Thymus (tissue), 11 donors: ENCODE results near the gene ELAC2. TPM values are rescaled to one million over a fixed set of nuclear protein-coding genes. Genes with fewer than 3 reads are reported as not detected.

Source experiments
- DNase-seq, 9 donors: peaks; one replicate each; pipeline ENCODE4 v3.0.0-alpha.2; 2013; ENCODE audit warnings: low spot score in 9 of 9, low read depth in 6 of 9, missing footprints in 1 of 9
- H3K27ac ChIP-seq, 2 donors: one replicate each; pipeline ENCODE4 v1.5.1; 2013; ENCODE audit warnings: control low read depth in 1 of 2, low read depth in 1 of 2, low read length in 1 of 2, mild to moderate bottlenecking in 1 of 2, moderate library complexity in 1 of 2
- H3K27me3 ChIP-seq, 2 donors: one replicate each; pipeline ENCODE4 v1.5.1; 2013; ENCODE audit warnings: low read length in 1 of 2; ENCODE audit not compliant: control insufficient read depth in 2 of 2, insufficient read depth in 1 of 2
- H3K36me3 ChIP-seq, 2 donors: one replicate each; pipeline ENCODE4 v1.5.1; 2013; ENCODE audit warnings: low read length in 1 of 2, mild to moderate bottlenecking in 1 of 2, moderate library complexity in 1 of 2; ENCODE audit not compliant: control insufficient read depth in 2 of 2, insufficient read depth in 2 of 2
- H3K4me1 ChIP-seq, 2 donors: one replicate each; pipeline ENCODE4 v1.5.1; 2013; ENCODE audit warnings: low read length in 2 of 2; ENCODE audit not compliant: control insufficient read depth in 2 of 2, insufficient read depth in 2 of 2
- H3K4me3 ChIP-seq, 2 donors: one replicate each; pipeline ENCODE4 v1.5.1; 2013; ENCODE audit warnings: low read length in 2 of 2, control low read depth in 1 of 2, mild to moderate bottlenecking in 1 of 2
- H3K9me3 ChIP-seq, 2 donors: one replicate each; pipeline ENCODE4 v1.5.1; 2013; ENCODE audit warnings: low read length in 1 of 2, mild to moderate bottlenecking in 1 of 2; ENCODE audit not compliant: control insufficient read depth in 2 of 2, insufficient read depth in 1 of 2
- WGBS: extraction: QIAGEN DNeasy Blood & Tissue Kit; methylation state at CpG from one replicate; pipeline ENCODE4 v1.1.7; 2013; 5-methylcytosine and 5-hydroxymethylcytosine counted together
- polyA plus RNA-seq: library from polyadenylated mRNA; stranded (reverse); fragments of 200-250 nt; gene quantifications from one replicate; pipeline ENCODE4 v1.2.3, GENCODE V29; 2013
- total RNA-seq: library from RNA; stranded (reverse); fragments of 120-200 nt; gene quantifications from one replicate; pipeline ENCODE4 v1.2.4, GENCODE V29; 2013
- donor health status: healthy.

The ELAC2 gene
- total and polyA plus RNA-seq, 2 donors: 28.3 to 40.8 TPM

DNA sequence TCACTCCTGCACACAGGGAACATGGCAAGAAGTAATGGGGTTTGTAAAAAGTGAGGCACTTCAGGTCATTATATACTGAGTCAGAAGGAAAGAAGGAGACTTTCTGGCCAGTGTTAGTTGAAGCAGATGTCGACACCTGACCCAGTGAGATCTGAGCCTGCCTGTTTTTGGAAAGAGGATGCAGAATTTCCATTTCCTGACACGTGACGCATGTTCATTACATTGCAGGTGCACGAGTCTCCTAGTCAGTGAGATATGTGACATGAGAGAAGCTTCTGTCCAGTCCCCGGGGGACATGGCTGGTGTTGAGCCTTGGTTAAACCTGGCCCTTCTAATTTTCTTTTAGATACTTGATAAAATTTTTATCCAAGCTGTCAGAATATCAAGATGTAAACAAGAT lies 62.3 kb downstream of the ELAC2 start:
- no peaks in the 10 kb centered on the region for H3K4me1 ChIP-seq
- DNase-seq: no peak
- no peaks in the 10 kb centered on the region for H3K27me3 ChIP-seq
- H3K36me3 ChIP-seq: no peaks in the 10 kb centered on the region
- H3K9me3 ChIP-seq: no peaks in the 10 kb centered on the region
- H3K27ac ChIP-seq: no peak overlapping the region
- no peak overlapping the region for H3K4me3 ChIP-seq
- WGBS: 93% methylated on average over 5 of the region's 5 CpGs

DNA sequence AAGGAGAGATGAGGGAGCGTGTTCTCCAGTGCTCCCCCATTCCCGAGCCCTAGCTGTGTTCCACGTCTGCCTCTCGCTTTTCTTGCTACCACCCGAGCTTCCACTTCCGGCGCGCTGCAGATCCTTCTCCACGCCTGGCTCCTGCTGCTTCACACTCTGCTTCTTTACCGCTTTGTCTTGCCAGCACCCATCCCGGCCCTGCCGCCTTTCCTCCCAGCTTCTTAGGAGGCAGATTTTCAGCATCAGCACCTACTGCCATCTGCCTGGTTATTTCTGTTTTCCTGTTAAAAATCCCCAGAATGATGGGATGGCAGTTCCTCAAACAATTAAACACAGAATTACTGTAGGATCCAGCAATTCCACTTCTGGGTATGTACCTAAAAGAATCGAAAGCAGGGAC lies 64.7 kb downstream of the ELAC2 start:
- H3K4me1 ChIP-seq: no peaks in the 10 kb centered on the region
- no peaks in the 10 kb centered on the region for H3K9me3 ChIP-seq
- WGBS: 97% methylated on average over 13 of the region's 13 CpGs
- DNase-seq: no peak
- H3K27ac ChIP-seq: no peak overlapping the region
- H3K27me3 ChIP-seq: no peaks in the 10 kb centered on the region
- H3K36me3 ChIP-seq: no peaks in the 10 kb centered on the region
- H3K4me3 ChIP-seq: no peak overlapping the region

GRCh38 chr17:12952012-12952411 lies 65.8 kb downstream of the ELAC2 start:
- Histone ChIP-seq H3K4me1 (no peaks in the 10 kb centered on the region), H3K9me3 (no peaks in the 10 kb centered on the region), H3K27me3 (no peaks in the 10 kb centered on the region), H3K36me3 (no peaks in the 10 kb centered on the region), H3K4me3 (no peak overlapping the region), H3K27ac (no peak overlapping the region)
- WGBS: 96% methylated on average over 4 of the region's 4 CpGs
- DNase-seq: no peak

DNA sequence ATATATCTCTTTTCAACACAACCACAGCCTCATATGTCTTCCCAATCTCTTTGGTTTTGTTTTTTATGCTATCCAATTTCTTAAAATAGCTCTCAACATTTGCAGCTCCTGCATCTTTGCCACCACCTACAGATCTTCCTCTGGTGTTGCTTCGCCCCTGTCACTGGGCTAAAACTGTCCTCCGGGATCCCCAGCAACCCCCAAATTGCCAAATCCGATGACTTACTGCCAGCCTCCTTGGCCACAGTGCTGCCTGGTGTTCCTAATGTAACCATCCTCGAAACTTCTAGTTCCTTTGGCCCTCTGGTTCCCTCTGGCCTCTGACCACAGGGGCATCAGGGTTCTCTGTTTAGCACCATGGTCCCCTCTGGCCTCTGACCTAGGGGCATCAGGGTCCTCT lies 70.8 kb downstream of the ELAC2 start:
- WGBS: 92% methylated on average over 4 of the region's 4 CpGs
- no peaks in the 10 kb centered on the region for H3K27me3 ChIP-seq
- H3K4me3 ChIP-seq: no peak overlapping the region
- no peaks in the 10 kb centered on the region for H3K36me3 ChIP-seq
- H3K9me3 ChIP-seq: no peaks in the 10 kb centered on the region
- H3K27ac ChIP-seq: no peak overlapping the region
- no peak for DNase-seq
- no peaks in the 10 kb centered on the region for H3K4me1 ChIP-seq

Other genes starting within 250 kb of the ELAC2 start
- gene ARHGAP44, start 228.5 kb downstream of the ELAC2 start, total RNA-seq: 0.61 TPM
- gene ARHGAP44, start 228.5 kb downstream of the ELAC2 start, polyA plus RNA-seq: 2.2 TPM